Measurements from ENCODE around the gene EYA4.

EYA4 gene

GRCh38 chr6:133436652-133437051, 195.5 kb downstream of the EYA4 start:
- Histone ChIP-seq H3K9me3 (ENCODE audit: control insufficient read depth, low read length) (no peaks in the 10 kb centered on the region), H3K4me1 (ENCODE audit: control insufficient read depth, insufficient read depth, low read length, poor library complexity, severe bottlenecking) (no peaks in the 10 kb centered on the region), H3K27ac (ENCODE audit: low read depth, low read length, severe bottlenecking) (no peak overlapping the region), H3K36me3 (ENCODE audit: control insufficient read depth, insufficient read depth, low read length) (no peaks in the 10 kb centered on the region), H3K4me3 (ENCODE audit: extremely low read depth, insufficient read depth, low read length, poor library complexity, severe bottlenecking) (no peak overlapping the region)
- no CpG with 5 or more reads among the region's 1 CpG for WGBS, 2 experiments (ENCODE audit: insufficient coverage in 2 of 2)

- WGBS, 2 experiments (ENCODE audit: insufficient coverage in 2 of 2), result 88 to 97% methylated on average over 2 of the region's 2 CpGs
- Histone ChIP-seq H3K4me3 (ENCODE audit: extremely low read depth, insufficient read depth, low read length, poor library complexity, severe bottlenecking) (no peak overlapping the region), H3K4me1 (ENCODE audit: control insufficient read depth, insufficient read depth, low read length, poor library complexity, severe bottlenecking) (no peaks in the 10 kb centered on the region), H3K9me3 (ENCODE audit: control insufficient read depth, low read length) (no peaks in the 10 kb centered on the region), H3K36me3 (ENCODE audit: control insufficient read depth, insufficient read depth, low read length) (no peaks in the 10 kb centered on the region), H3K27ac (ENCODE audit: low read depth, low read length, severe bottlenecking) (no peak overlapping the region)
Observed at GRCh38 chr6:133441491-133441890, 200.3 kb downstream of the EYA4 start.

DNA sequence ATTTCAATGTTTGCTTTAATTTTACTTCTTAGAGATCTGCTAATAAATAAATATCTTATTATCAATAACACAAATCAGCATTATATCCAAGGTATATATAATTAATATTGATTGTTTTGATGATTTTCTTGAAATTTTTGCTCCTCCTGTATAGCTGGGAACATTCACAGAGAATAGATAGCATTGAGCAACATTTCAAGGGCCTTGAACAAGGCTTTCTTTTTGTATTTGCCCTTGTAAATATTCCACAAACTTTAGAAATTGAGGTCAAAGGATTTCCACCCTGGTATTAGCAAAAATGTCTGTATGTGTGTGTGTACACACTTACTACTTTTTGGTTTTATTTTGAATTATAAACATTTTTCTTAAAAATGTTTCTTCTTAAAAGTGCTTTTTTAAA, 205.6 kb downstream of the EYA4 start:
- H3K27ac ChIP-seq (ENCODE audit: low read depth, low read length, severe bottlenecking), result no peak overlapping the region
- H3K9me3 ChIP-seq (ENCODE audit: control insufficient read depth, low read length), result no peaks in the 10 kb centered on the region
- H3K36me3 ChIP-seq (ENCODE audit: control insufficient read depth, insufficient read depth, low read length), result no peaks in the 10 kb centered on the region

DNA sequence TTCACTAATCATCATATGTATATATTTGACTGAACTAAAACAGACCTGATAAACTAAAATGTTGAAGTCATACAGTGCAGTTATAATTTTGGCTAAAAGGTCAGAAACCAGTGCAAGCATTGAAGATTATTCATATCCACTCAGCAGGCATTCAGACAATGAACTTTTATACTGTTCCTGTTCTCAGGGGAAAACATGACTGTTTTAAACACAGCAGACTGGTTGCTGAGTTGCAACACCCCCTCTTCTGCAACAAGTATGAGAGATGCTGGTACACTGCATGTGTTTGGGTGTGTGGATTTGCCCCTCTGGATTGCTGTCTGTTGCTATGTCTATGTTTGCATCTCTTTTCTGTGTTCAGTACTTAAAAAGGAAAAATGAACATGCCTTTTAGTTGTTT, 206.8 kb downstream of the EYA4 start:
- Histone ChIP-seq H3K4me3 (ENCODE audit: extremely low read depth, insufficient read depth, low read length, poor library complexity, severe bottlenecking) (no peak overlapping the region), H3K36me3 (ENCODE audit: control insufficient read depth, insufficient read depth, low read length) (no peaks in the 10 kb centered on the region)

More for the DNA sequence above, 205.6 kb downstream of the EYA4 start:
- H3K4me1 ChIP-seq (ENCODE audit: control insufficient read depth, insufficient read depth, low read length, poor library complexity, severe bottlenecking), result no peaks in the 10 kb centered on the region
- no peak overlapping the region for H3K4me3 ChIP-seq (ENCODE audit: extremely low read depth, insufficient read depth, low read length, poor library complexity, severe bottlenecking)

GRCh38 chr6:133456439-133456838, 215.3 kb downstream of the EYA4 start:
- 54 to 71% methylated on average over 6 to 7 of the region's 7 CpGs for WGBS, 2 experiments (ENCODE audit: insufficient coverage in 2 of 2)
- Histone ChIP-seq H3K9me3 (ENCODE audit: control insufficient read depth, low read length) (no peaks in the 10 kb centered on the region), H3K4me3 (ENCODE audit: extremely low read depth, insufficient read depth, low read length, poor library complexity, severe bottlenecking) (no peak overlapping the region), H3K27ac (ENCODE audit: low read depth, low read length, severe bottlenecking) (no peak overlapping the region), H3K4me1 (ENCODE audit: control insufficient read depth, insufficient read depth, low read length, poor library complexity, severe bottlenecking) (no peaks in the 10 kb centered on the region), H3K36me3 (ENCODE audit: control insufficient read depth, insufficient read depth, low read length) (no peaks in the 10 kb centered on the region)

More for the DNA sequence above, 206.8 kb downstream of the EYA4 start:
- no peaks in the 10 kb centered on the region for H3K9me3 ChIP-seq (ENCODE audit: control insufficient read depth, low read length)
- no peaks in the 10 kb centered on the region for H3K4me1 ChIP-seq (ENCODE audit: control insufficient read depth, insufficient read depth, low read length, poor library complexity, severe bottlenecking)
- no peak overlapping the region for H3K27ac ChIP-seq (ENCODE audit: low read depth, low read length, severe bottlenecking)

- WGBS, 2 experiments (ENCODE audit: insufficient coverage in 2 of 2), result no CpG with 5 or more reads among the region's 4 CpGs
- H3K4me1 ChIP-seq (ENCODE audit: control insufficient read depth, insufficient read depth, low read length, poor library complexity, severe bottlenecking), result no peaks in the 10 kb centered on the region
- no peaks in the 10 kb centered on the region for H3K9me3 ChIP-seq (ENCODE audit: control insufficient read depth, low read length)
- H3K4me3 ChIP-seq (ENCODE audit: extremely low read depth, insufficient read depth, low read length, poor library complexity, severe bottlenecking), result no peak overlapping the region
- H3K36me3 ChIP-seq (ENCODE audit: control insufficient read depth, insufficient read depth, low read length), result no peaks in the 10 kb centered on the region
- no peak overlapping the region for H3K27ac ChIP-seq (ENCODE audit: low read depth, low read length, severe bottlenecking)
Observed at GRCh38 chr6:133456944-133457343, 215.8 kb downstream of the EYA4 start.

GRCh38 chr6:133460101-133460500, 218.9 kb downstream of the EYA4 start:
- Histone ChIP-seq H3K9me3 (ENCODE audit: control insufficient read depth, low read length) (no peaks in the 10 kb centered on the region), H3K4me1 (ENCODE audit: control insufficient read depth, insufficient read depth, low read length, poor library complexity, severe bottlenecking) (no peaks in the 10 kb centered on the region), H3K36me3 (ENCODE audit: control insufficient read depth, insufficient read depth, low read length) (no peaks in the 10 kb centered on the region), H3K27ac (ENCODE audit: low read depth, low read length, severe bottlenecking) (no peak overlapping the region), H3K4me3 (ENCODE audit: extremely low read depth, insufficient read depth, low read length, poor library complexity, severe bottlenecking) (no peak overlapping the region)
- WGBS, 2 experiments (ENCODE audit: insufficient coverage in 2 of 2), result 80% methylated on average over 1 of the region's 2 CpGs; no CpG with 5 or more reads in 1 of the 2 experiments

GRCh38 chr6:133463790-133464189, 222.6 kb downstream of the EYA4 start:
- no peaks in the 10 kb centered on the region for H3K36me3 ChIP-seq (ENCODE audit: control insufficient read depth, insufficient read depth, low read length)

DNA sequence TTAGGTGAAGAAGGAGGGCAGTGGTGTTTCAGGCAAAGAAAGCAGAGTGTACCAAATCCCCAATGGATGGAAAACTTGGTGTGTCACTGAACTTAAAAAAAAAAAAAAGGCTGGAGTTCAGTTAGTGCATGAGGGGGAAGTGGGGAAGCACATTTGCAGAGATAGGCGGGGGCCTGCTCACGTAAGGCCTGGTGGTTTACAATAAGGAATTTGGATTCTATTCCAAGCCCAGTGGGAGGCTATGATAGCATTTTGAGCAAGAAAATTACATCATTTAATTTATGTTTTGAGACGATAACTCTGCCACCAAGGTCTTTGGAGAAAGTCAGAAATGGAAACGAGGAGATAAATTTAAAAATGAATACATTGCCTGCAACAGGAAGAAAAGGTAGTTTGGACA, 225.5 kb downstream of the EYA4 start:
- no peak overlapping the region for H3K4me3 ChIP-seq (ENCODE audit: extremely low read depth, insufficient read depth, low read length, poor library complexity, severe bottlenecking)
- no peaks in the 10 kb centered on the region for H3K9me3 ChIP-seq (ENCODE audit: control insufficient read depth, low read length)
- WGBS, 2 experiments (ENCODE audit: insufficient coverage in 2 of 2), result 82 to 92% methylated on average over 2 to 3 of the region's 4 CpGs
- H3K27ac ChIP-seq (ENCODE audit: low read depth, low read length, severe bottlenecking), result no peak overlapping the region
- H3K4me1 ChIP-seq (ENCODE audit: control insufficient read depth, insufficient read depth, low read length, poor library complexity, severe bottlenecking), result no peaks in the 10 kb centered on the region
- H3K36me3 ChIP-seq (ENCODE audit: control insufficient read depth, insufficient read depth, low read length), result no peaks in the 10 kb centered on the region

More at GRCh38 chr6:133463790-133464189, 222.6 kb downstream of the EYA4 start:
- no peaks in the 10 kb centered on the region for H3K9me3 ChIP-seq (ENCODE audit: control insufficient read depth, low read length)
- WGBS, 2 experiments (ENCODE audit: insufficient coverage in 2 of 2), result 60 to 80% methylated on average over 1 of the region's 1 CpG
- no peak overlapping the region for H3K4me3 ChIP-seq (ENCODE audit: extremely low read depth, insufficient read depth, low read length, poor library complexity, severe bottlenecking)
- no peak overlapping the region for H3K27ac ChIP-seq (ENCODE audit: low read depth, low read length, severe bottlenecking)
- no peaks in the 10 kb centered on the region for H3K4me1 ChIP-seq (ENCODE audit: control insufficient read depth, insufficient read depth, low read length, poor library complexity, severe bottlenecking)

DNA sequence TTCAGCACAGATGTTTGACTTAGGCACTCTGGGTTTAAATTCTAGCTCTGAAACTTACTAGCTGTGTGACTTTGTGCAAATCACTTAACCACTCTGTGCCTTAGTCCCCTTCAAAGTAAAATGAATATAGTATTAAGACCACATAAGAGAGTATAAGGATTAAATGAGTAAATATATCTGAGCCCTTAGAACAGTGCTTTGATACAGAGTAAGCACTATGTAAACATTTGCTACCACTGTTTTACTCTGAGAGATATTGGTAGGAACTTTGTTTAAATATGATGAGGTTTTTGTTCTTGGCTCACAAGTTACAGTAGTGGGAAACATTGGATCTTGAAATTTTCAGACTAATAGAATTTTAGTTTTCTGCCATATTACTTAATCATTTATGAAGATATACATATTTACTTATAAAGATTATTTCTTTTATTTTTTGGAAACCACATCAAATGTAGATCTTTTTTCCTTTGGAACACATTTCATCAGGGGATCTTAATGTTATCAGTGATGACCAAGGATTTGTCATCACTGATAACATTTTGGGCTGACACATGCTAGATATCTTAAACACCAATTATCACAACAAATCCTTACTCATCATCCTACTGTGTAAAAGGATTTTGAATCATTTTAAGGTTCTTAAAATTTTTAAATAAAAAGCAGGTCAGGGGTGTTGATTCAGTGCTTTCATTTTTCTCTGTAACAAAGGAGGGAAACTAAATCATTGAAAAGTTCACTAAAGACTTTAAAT, 226.2 kb downstream of the EYA4 start:
- no peak overlapping the region for H3K27ac ChIP-seq (ENCODE audit: low read depth, low read length, severe bottlenecking)
- no peaks in the 10 kb centered on the region for H3K9me3 ChIP-seq (ENCODE audit: control insufficient read depth, low read length)
- H3K36me3 ChIP-seq (ENCODE audit: control insufficient read depth, insufficient read depth, low read length), result no peaks in the 10 kb centered on the region
- no peak overlapping the region for H3K4me3 ChIP-seq (ENCODE audit: extremely low read depth, insufficient read depth, low read length, poor library complexity, severe bottlenecking)
- no peaks in the 10 kb centered on the region for H3K4me1 ChIP-seq (ENCODE audit: control insufficient read depth, insufficient read depth, low read length, poor library complexity, severe bottlenecking)

DNA sequence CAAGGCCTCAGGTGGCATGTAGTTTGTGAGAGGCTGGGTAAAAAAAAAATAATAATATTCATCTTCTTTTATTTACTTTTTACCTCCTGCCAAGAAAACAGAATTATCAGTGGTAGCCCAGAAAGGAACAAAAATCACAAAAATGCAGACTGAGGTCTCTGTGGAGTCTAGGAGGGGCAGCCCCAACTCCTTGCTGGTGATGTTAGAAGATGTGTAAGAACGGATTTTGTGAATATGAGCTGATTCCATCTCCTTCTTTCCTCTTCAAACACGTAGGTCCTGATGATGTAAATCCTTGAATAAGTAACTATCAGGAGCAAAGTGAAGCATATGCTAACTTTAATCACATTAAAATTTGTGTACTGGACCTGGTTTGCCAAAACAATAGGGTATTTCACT, 226.8 kb downstream of the EYA4 start:
- no peaks in the 10 kb centered on the region for H3K9me3 ChIP-seq (ENCODE audit: control insufficient read depth, low read length)
- WGBS, 2 experiments (ENCODE audit: insufficient coverage in 2 of 2), result no CpG with 5 or more reads among the region's 2 CpGs
- no peak overlapping the region for H3K27ac ChIP-seq (ENCODE audit: low read depth, low read length, severe bottlenecking)
- H3K36me3 ChIP-seq (ENCODE audit: control insufficient read depth, insufficient read depth, low read length), result no peaks in the 10 kb centered on the region
- no peaks in the 10 kb centered on the region for H3K4me1 ChIP-seq (ENCODE audit: control insufficient read depth, insufficient read depth, low read length, poor library complexity, severe bottlenecking)
- H3K4me3 ChIP-seq (ENCODE audit: extremely low read depth, insufficient read depth, low read length, poor library complexity, severe bottlenecking), result no peak overlapping the region
